HepG2 (cell line): ENCODE results near the gene APOC3. TPM values are rescaled to one million over a fixed set of nuclear protein-coding genes. Genes with fewer than 3 reads are reported as not detected.

Source experiments
- FOXO4 ChIP-seq: sonication (generic); formaldehyde crosslinking; conservative IDR thresholded peaks from 2 replicates; pipeline ENCODE4 v1.8.1; 2023; ENCODE audit warnings: missing genetic modification reagents
- KIAA2018 ChIP-seq: sonication (generic); formaldehyde crosslinking; IDR thresholded peaks from 2 replicates; pipeline ENCODE4 v1.5.0; 2020; ENCODE audit warnings: mild to moderate bottlenecking, missing genetic modification reagents, borderline replicate concordance
- NR2F1 ChIP-seq, 2 experiments: fragments of 450-650 bp in 1 of 2; formaldehyde crosslinking in 1 of 2; IDR thresholded peaks; 2 replicates each; pipeline versions ENCODE4 v1.5.0 to v1.6.1; 2016 to 2020; ENCODE audit warnings: mild to moderate bottlenecking in 1 of 2, missing compliant biosample characterization in 1 of 2, missing genetic modification reagents in 1 of 2, moderate library complexity in 1 of 2
- RFXAP ChIP-seq: sonication (generic); formaldehyde crosslinking; IDR thresholded peaks from 2 replicates; pipeline ENCODE4 v1.4.0; 2020; ENCODE audit warnings: missing genetic modification reagents, borderline replicate concordance
- SMAD1 ChIP-seq: sonication (generic); formaldehyde crosslinking; IDR thresholded peaks from 2 replicates; pipeline ENCODE4 v1.4.0; 2020; ENCODE audit warnings: missing genetic modification reagents, low read depth, mild to moderate bottlenecking, borderline replicate concordance
- TFAP4 ChIP-seq: sonication (generic); IDR thresholded peaks from 2 replicates; pipeline ENCODE4 v1.6.1; 2016; ENCODE audit warnings: low read depth, borderline replicate concordance
- TOPORS ChIP-seq: sonication (generic); formaldehyde crosslinking; IDR thresholded peaks from 2 replicates; pipeline ENCODE4 v1.8.0; 2023; ENCODE audit warnings: mild to moderate bottlenecking, missing genetic modification reagents
- ZNF280B ChIP-seq: sonication (generic); formaldehyde crosslinking; IDR thresholded peaks from 2 replicates; pipeline ENCODE4 v1.5.0; 2020; ENCODE audit warnings: missing genetic modification reagents, mild to moderate bottlenecking, borderline replicate concordance
- ZNF513 ChIP-seq: sonication (generic); formaldehyde crosslinking; conservative IDR thresholded peaks from 2 replicates; pipeline ENCODE4 v1.5.0; 2020; ENCODE audit warnings: missing genetic modification reagents
- ZNF83 ChIP-seq: sonication (generic); formaldehyde crosslinking; IDR thresholded peaks from 2 replicates; pipeline ENCODE4 v1.4.0; 2020; ENCODE audit warnings: missing genetic modification reagents, mild to moderate bottlenecking, borderline replicate concordance
- ZNF878 ChIP-seq: sonication (generic); formaldehyde crosslinking; IDR thresholded peaks from 2 replicates; pipeline ENCODE4 v1.8.1; 2023; ENCODE audit warnings: mild to moderate bottlenecking, missing genetic modification reagents, moderate library complexity
- polyA plus RNA-seq, 8 experiments: library from polyadenylated mRNA; depleted of rRNA in 3 of 8; stranded (reverse) in 7 of 8; unstranded in 1 of 8; fragments of >200 nt; fragmentation: Illumina TruSeq in 4 of 8; extraction: Trizol in 4 of 8; gene quantifications; 2 replicates each; pipeline versions ENCODE4 v1.2.1 to v1.2.3, GENCODE V29; 2011 to 2016; ENCODE audit warnings: low read depth in 4 of 8, missing spikeins in 1 of 8, mixed read lengths in 1 of 8; ENCODE audit not compliant: insufficient read depth in 1 of 8
- total RNA-seq, 5 experiments: library from RNA; depleted of rRNA; stranded (reverse); fragments of >200 nt; fragmentation: Illumina TruSeq; extraction: Trizol; gene quantifications; 2 replicates each; pipeline ENCODE4 v1.2.3, GENCODE V29; 2016; ENCODE audit warnings: low read depth in 1 of 5

Gene APOC3
- total and polyA plus RNA-seq, 2 of the 13 experiments (the other 11 are each of a cell fraction or from before 2014, with no cell fraction given): 314 to 687 TPM

GRCh38 chr11:116813781-116814471 is 15.8 kb upstream of the APOC3 start (continued):
- TF ChIP-seq ZNF83 (CRISPR knock-in tag): no peak
- TF ChIP-seq NR2F1 (CRISPR knock-in tag; IDR thresholded peaks at IDR 0.05): 0 out of 4 replicates have a peak, but pooled peaks of 1 of the 2 experiments have one; percentile 41
- TF ChIP-seq TFAP4: no peak
- TF ChIP-seq RFXAP: no peak
- no peak for TF ChIP-seq TOPORS
- 0 out of 2 replicates have a peak, but pooled peaks have one; percentile 22 for TF ChIP-seq SMAD1
- no peak for TF ChIP-seq FOXO4 (CRISPR knock-in tag)
- TF ChIP-seq ZNF878: 0 out of 2 replicates have a peak, but pooled peaks have one; percentile 12
- TF ChIP-seq ZNF513: no peak
- no peak for TF ChIP-seq KIAA2018
- no peak for TF ChIP-seq ZNF280B (CRISPR knock-in tag)
